ENCODE measurements around the gene PDCD2. TPM values are rescaled to one million over a fixed set of nuclear protein-coding genes. Genes with fewer than 3 reads are reported as not detected.
"Not testable (repeated sequence)": the region's sequence is repeated elsewhere in the genome, so short reads cannot be mapped to it uniquely, and the experiment has no call there.

Gene PDCD2
- total RNA-seq, result 28.1 TPM
- long read RNA-seq, transcript PDCD2-208 (6 exons, 3,378 nt), result major isoform, 15 of 19 reads
- long read RNA-seq, partial matches to known transcripts, result 1 of 19 reads
- long read RNA-seq, other reads (novel, unspliced or antisense), result 1 of 19 reads

GRCh38 chr6:170584181-170584953 lies at the start of gene PDCD2:
Gene PDCD2 (minus strand): TSS chr6:170584637. CDS start chr6:170584581, 56 bp downstream.
- ATAC-seq (peak; percentile 99), DNase-seq (ENCODE audit: missing footprints) (peak; percentile 98)
- intact Hi-C loops (cut with DNase I), result loop anchor here (1.0 kb wide), 1 partner anchor 30 kb away; the partner anchor contains the start of gene TBP

- DNase-seq (ENCODE audit: missing footprints); intact Hi-C loops (cut with DNase I); ATAC-seq: not testable (repeated sequence)
Measured at GRCh38 chr6:170616020-170616554, 31.6 kb upstream of the PDCD2 start.

- ATAC-seq, result peak; percentile 89
- intact Hi-C loops (cut with DNase I); DNase-seq (ENCODE audit: missing footprints): not testable (repeated sequence)
Measured at GRCh38 chr6:170612256-170612804, 27.9 kb upstream of the PDCD2 start.

- intact Hi-C loops (cut with DNase I); DNase-seq (ENCODE audit: missing footprints); ATAC-seq: not testable (repeated sequence)
Measured at GRCh38 chr6:170609225-170609624, 24.8 kb upstream of the PDCD2 start.

GRCh38 chr6:170605574-170606259 lies 21.3 kb upstream of the PDCD2 start:
- DNase-seq (ENCODE audit: missing footprints), result no peak
- ATAC-seq, result no peak
- intact Hi-C loops (cut with DNase I), result no loop called here

GRCh38 chr6:170597278-170597677 lies 12.8 kb upstream of the PDCD2 start:
- DNase-seq (ENCODE audit: missing footprints), result no peak
- ATAC-seq, result no peak
- intact Hi-C loops (cut with DNase I), result no loop called here

- intact Hi-C loops (cut with DNase I), result no loop called here
- ATAC-seq (no peak), DNase-seq (ENCODE audit: missing footprints) (no peak)
Measured at GRCh38 chr6:170596426-170596825, 12.0 kb upstream of the PDCD2 start.

- DNase-seq (ENCODE audit: missing footprints) (no peak), ATAC-seq (no peak)
- intact Hi-C loops (cut with DNase I), result no loop called here
Measured at GRCh38 chr6:170590725-170591124, 6.3 kb upstream of the PDCD2 start.

GRCh38 chr6:170584954-170585498 lies 589 bp upstream of the PDCD2 start:
- intact Hi-C loops (cut with DNase I), result loop anchor here (1.0 kb wide), 1 partner anchor 31 kb away; the partner anchor contains the start of gene TBP
- DNase-seq (ENCODE audit: missing footprints) (no peak), ATAC-seq (no peak)

- intact Hi-C loops (cut with DNase I), result loop anchor here (1.0 kb wide), 1 partner anchor 29 kb away; the partner anchor contains the start of gene TBP
- ATAC-seq, result no peak
- no peak for DNase-seq (ENCODE audit: missing footprints)
Measured at GRCh38 chr6:170583756-170584180, 669 bp downstream of the PDCD2 start.

GRCh38 chr6:170578909-170579308 lies 5.5 kb downstream of the PDCD2 start:
- no peak for DNase-seq (ENCODE audit: missing footprints)
- intact Hi-C loops (cut with DNase I), result no loop called here

GRCh38 chr6:170575250-170575649 lies 9.2 kb downstream of the PDCD2 start:
- intact Hi-C loops (cut with DNase I), result no loop called here
- no peak for DNase-seq (ENCODE audit: missing footprints)
- no peak for ATAC-seq

More at GRCh38 chr6:170578909-170579308, 5.5 kb downstream of the PDCD2 start:
- ATAC-seq, result no peak

GRCh38 chr6:170572704-170573466 lies 11.6 kb downstream of the PDCD2 start:
- ATAC-seq, result no peak
- no peak for DNase-seq (ENCODE audit: missing footprints)

GRCh38 chr6:170564936-170565530 lies 19.4 kb downstream of the PDCD2 start:
- intact Hi-C loops (cut with DNase I), result no loop called here
- DNase-seq (ENCODE audit: missing footprints), result no peak
- no peak for ATAC-seq

More at GRCh38 chr6:170572704-170573466, 11.6 kb downstream of the PDCD2 start:
- intact Hi-C loops (cut with DNase I), result no loop called here

GRCh38 chr6:170561555-170561954 lies 22.9 kb downstream of the PDCD2 start:
- ATAC-seq (no peak), DNase-seq (ENCODE audit: missing footprints) (no peak)
- intact Hi-C loops (cut with DNase I), result no loop called here

- intact Hi-C loops (cut with DNase I), result no loop called here
- no peak for ATAC-seq
- no peak for DNase-seq (ENCODE audit: missing footprints)
Measured at GRCh38 chr6:170555305-170555704, 29.1 kb downstream of the PDCD2 start.

- intact Hi-C loops (cut with DNase I), result loop anchor here (1.0 to 5.0 kb wide), 3 partner anchors 30 to 803 kb away; partner anchors contain the start of genes DYNLT2, ERMARD, FAM120B and PDCD2
Measured at GRCh38 chr6:170554796-170555137, 29.7 kb downstream of the PDCD2 start.

More at GRCh38 chr6:170554796-170555137, 29.7 kb downstream of the PDCD2 start:
- DNase-seq (ENCODE audit: missing footprints) (no peak), ATAC-seq (no peak)
